OCI-LY7 (cell line): ENCODE data around the gene AP3S2. TPM values are rescaled to one million over a fixed set of nuclear protein-coding genes. Genes with fewer than 3 reads are reported as not detected.

Source experiments
- BruUV-seq: library from RNA; stranded (reverse); fragments of 400-500 nt; replicated peaks from 2 replicates; lab custom pipeline; 2021; lab: Mats Ljungman, UMichigan
- CTCF ChIA-PET: fragments of 300-600 bp; sonication (Branson Sonifier 250); formaldehyde crosslinking; loops from one replicate; lab custom pipeline; 2022; ENCODE audit warnings: antibody characterized with exemption; ENCODE audit not compliant: unreplicated experiment; lab: Charles Lee
- POLR2A ChIA-PET: fragments of 300-600 bp; sonication (Branson Sonifier 250); formaldehyde crosslinking; loops from one replicate; lab custom pipeline; 2022; ENCODE audit warnings: antibody characterized with exemption; lab: Charles Lee
- DNase-seq: peaks from one replicate; pipeline ENCODE4 v3.0.0-alpha.2; 2015; ENCODE audit warnings: low spot score
- H2AFZ ChIP-seq: fragments of 200-600 bp; sonication (generic), shearing (Covaris generic); 2 replicates; pipeline ENCODE4 v1.6.1; 2014; ENCODE audit warnings: mild to moderate bottlenecking, antibody characterized with exemption, low read length, moderate library complexity
- H3K27ac ChIP-seq: fragments of 200-600 bp; sonication (generic); 2 replicates; pipeline ENCODE4 v1.5.1; 2014; ENCODE audit warnings: mixed run types, low read depth, mild to moderate bottlenecking, moderate library complexity, low read length, inconsistent platforms; ENCODE audit not compliant: poor library complexity, severe bottlenecking
- H3K36me3 ChIP-seq: fragments of 200-600 bp; sonication (generic); 2 replicates; pipeline ENCODE4 v1.6.1; 2014; ENCODE audit warnings: mild to moderate bottlenecking, antibody characterized with exemption, low read length, moderate library complexity, mixed read lengths; ENCODE audit not compliant: insufficient read depth
- H3K4me1 ChIP-seq: fragments of 200-600 bp; sonication (generic); 2 replicates; pipeline ENCODE4 v1.5.1; 2014; ENCODE audit warnings: mild to moderate bottlenecking, low read length; ENCODE audit not compliant: insufficient read depth, poor library complexity, severe bottlenecking
- H3K4me2 ChIP-seq: fragments of 200-600 bp; sonication (generic); 2 replicates; pipeline ENCODE4 v1.6.1; 2014; ENCODE audit warnings: mild to moderate bottlenecking, low read length
- H3K4me3 ChIP-seq: fragments of 200-600 bp; sonication (generic); 2 replicates; pipeline ENCODE4 v1.5.1; 2014; ENCODE audit warnings: mild to moderate bottlenecking, low read depth, low read length; ENCODE audit not compliant: poor library complexity, severe bottlenecking
- H3K79me2 ChIP-seq: fragments of 200-600 bp; sonication (generic); 2 replicates; pipeline ENCODE4 v1.6.1; 2016; ENCODE audit warnings: low read depth, mild to moderate bottlenecking, low read length, moderate library complexity, mixed read lengths; ENCODE audit not compliant: insufficient read depth
- H3K9me2 ChIP-seq: fragments of 200-600 bp; sonication (generic); 2 replicates; pipeline ENCODE4 v1.6.1; 2016; ENCODE audit warnings: mild to moderate bottlenecking, low read length, mixed read lengths; ENCODE audit not compliant: insufficient read depth
- H3K9me3 ChIP-seq: fragments of 200-600 bp; sonication (generic); 2 replicates; pipeline ENCODE4 v1.6.1; 2014; ENCODE audit warnings: mild to moderate bottlenecking, mixed run types, low read length, mixed read lengths
- H4K20me1 ChIP-seq: fragments of 200-600 bp; sonication (generic); 2 replicates; pipeline ENCODE4 v1.6.1; 2014; ENCODE audit warnings: mild to moderate bottlenecking, antibody characterized with exemption, low read length, moderate library complexity, mixed read lengths; ENCODE audit not compliant: insufficient read depth
- EZH2phosphoT487 ChIP-seq: fragments of 200-600 bp; sonication (generic); IDR thresholded peaks from 2 replicates; pipeline ENCODE4 v1.6.1; 2018; ENCODE audit warnings: low read depth, borderline replicate concordance, mild to moderate bottlenecking, mixed run types, antibody characterized with exemption, low read length, moderate library complexity, mixed read lengths
- intact Hi-C: fragments of 100-400 bp; cut with micrococcal nuclease; formaldehyde crosslinking; loops from one replicate; pipeline ENCODE4 v1.10.0; 2022; ENCODE audit not compliant: unreplicated experiment
- total RNA-seq, 2 experiments: library from RNA; depleted of rRNA in 1 of 2; stranded (reverse); fragments of >200 nt in 1 of 2; shearing (Covaris generic) in 1 of 2; gene quantifications; 2 replicates each; pipeline ENCODE4 v1.2.3, GENCODE V29; 2014 to 2022
- TF ChIP-seq, protein P1 (sequence below): fragments of 200-600 bp; sonication (generic); conservative IDR thresholded peaks from 2 replicates; pipeline ENCODE4 v1.5.1; 2014; ENCODE audit warnings: mild to moderate bottlenecking, antibody characterized with exemption, low read length, moderate library complexity, mixed read lengths

Gene AP3S2
- total RNA-seq, 2 experiments from 2014 or later, result 20.8 to 30.4 TPM

GRCh38 chr15:89802986-89803824 lies 90.6 kb downstream of the AP3S2 start:
- DNase-seq, result no peak
- H3K4me1 ChIP-seq, result no peaks in the 10 kb centered on the region
- CTCF ChIA-PET, result no interaction called here
- no peak for TF ChIP-seq EZH2phosphoT487
- TF ChIP-seq, protein P1, sequence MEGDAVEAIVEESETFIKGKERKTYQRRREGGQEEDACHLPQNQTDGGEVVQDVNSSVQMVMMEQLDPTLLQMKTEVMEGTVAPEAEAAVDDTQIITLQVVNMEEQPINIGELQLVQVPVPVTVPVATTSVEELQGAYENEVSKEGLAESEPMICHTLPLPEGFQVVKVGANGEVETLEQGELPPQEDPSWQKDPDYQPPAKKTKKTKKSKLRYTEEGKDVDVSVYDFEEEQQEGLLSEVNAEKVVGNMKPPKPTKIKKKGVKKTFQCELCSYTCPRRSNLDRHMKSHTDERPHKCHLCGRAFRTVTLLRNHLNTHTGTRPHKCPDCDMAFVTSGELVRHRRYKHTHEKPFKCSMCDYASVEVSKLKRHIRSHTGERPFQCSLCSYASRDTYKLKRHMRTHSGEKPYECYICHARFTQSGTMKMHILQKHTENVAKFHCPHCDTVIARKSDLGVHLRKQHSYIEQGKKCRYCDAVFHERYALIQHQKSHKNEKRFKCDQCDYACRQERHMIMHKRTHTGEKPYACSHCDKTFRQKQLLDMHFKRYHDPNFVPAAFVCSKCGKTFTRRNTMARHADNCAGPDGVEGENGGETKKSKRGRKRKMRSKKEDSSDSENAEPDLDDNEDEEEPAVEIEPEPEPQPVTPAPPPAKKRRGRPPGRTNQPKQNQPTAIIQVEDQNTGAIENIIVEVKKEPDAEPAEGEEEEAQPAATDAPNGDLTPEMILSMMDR, result no peak
- intact Hi-C loops, result no loop called here
- POLR2A ChIA-PET, result no interaction called here
- H2AFZ ChIP-seq, result no peak overlapping the region
- H3K4me3 ChIP-seq, result no peak overlapping the region
- no peak overlapping the region for H3K27ac ChIP-seq
- H3K9me2 ChIP-seq, result no peaks in the 10 kb centered on the region
- no TSS peak for BruUV-seq
- no peaks in the 10 kb centered on the region for H3K79me2 ChIP-seq
- H3K36me3 ChIP-seq, result no peaks in the 10 kb centered on the region
- no peaks in the 10 kb centered on the region for H4K20me1 ChIP-seq
- H3K4me2 ChIP-seq, result no peak overlapping the region
- no peaks in the 10 kb centered on the region for H3K9me3 ChIP-seq

- no peak for TF ChIP-seq EZH2phosphoT487
- TF ChIP-seq, protein P1, result no peak
- no peaks in the 10 kb centered on the region for H4K20me1 ChIP-seq
Measured at GRCh38 chr15:89802231-89802928, 91.4 kb downstream of the AP3S2 start.

More at GRCh38 chr15:89802231-89802928, 91.4 kb downstream of the AP3S2 start:
- no peaks in the 10 kb centered on the region for H3K9me2 ChIP-seq
- no peak overlapping the region for H3K27ac ChIP-seq
- intact Hi-C loops, result no loop called here
- POLR2A ChIA-PET, result no interaction called here
- H3K79me2 ChIP-seq, result no peaks in the 10 kb centered on the region
- CTCF ChIA-PET, result no interaction called here
- no TSS peak for BruUV-seq
- no peak for DNase-seq
- no peaks in the 10 kb centered on the region for H3K4me1 ChIP-seq
- H3K4me3 ChIP-seq, result no peak overlapping the region
- no peaks in the 10 kb centered on the region for H3K9me3 ChIP-seq
- no peak overlapping the region for H3K4me2 ChIP-seq
- no peak overlapping the region for H2AFZ ChIP-seq
- no peaks in the 10 kb centered on the region for H3K36me3 ChIP-seq
